Measurements from ENCODE around the gene ADRA1B.

GRCh38 chr5:159874263-159874662, 42.0 kb upstream of the ADRA1B start:
- TF ChIP-seq CTCF (IDR thresholded peaks at IDR 0.05) (no peak), EP300 (IDR thresholded peaks at IDR 0.05) (no peak)

Measured in ovary (tissue), 3 donors.